Measurements from ENCODE around the gene PHLPP1. TPM values are rescaled to one million over a fixed set of nuclear protein-coding genes. Genes with fewer than 3 reads are reported as not detected.
A peak's percentile ranks its signal among the peaks of the same experiment; 100 is the strongest.

Gene PHLPP1
- total and polyA plus RNA-seq, 4 experiments from 2014 or later = 0.36 to 7.8 (median 6.3) TPM; not detected in 1

GRCh38 chr18:62766266-62766665 is 50.9 kb downstream of the PHLPP1 start:
- POLR2A ChIA-PET (ENCODE audit: partially characterized antibody) = no interaction called here
- CTCF ChIA-PET (ENCODE audit: partially characterized antibody) = no interaction called here
- no peaks in the 10 kb centered on the region for H3K27me3 Mint-ChIP-seq

GRCh38 chr18:62767321-62767720 is 52.0 kb downstream of the PHLPP1 start:
- no peaks in the 10 kb centered on the region for H3K36me3 Mint-ChIP-seq
- H3K9me3 Mint-ChIP-seq = no peaks in the 10 kb centered on the region
- Histone ChIP-seq H3K27me3 (ENCODE audit: insufficient read depth, low read length) (no peaks in the 10 kb centered on the region), H3K9me3 (ENCODE audit: control insufficient read depth in 1 of 2, low read length in 2 of 2) (no peaks in the 10 kb centered on the region), H3K36me3 (ENCODE audit: insufficient read depth, low read length) (no peaks in the 10 kb centered on the region), H3K4me3 (ENCODE audit: low read length in 2 of 2) (no peak overlapping the region), H3K27ac (ENCODE audit: low read depth, low read length) (no peak overlapping the region), H3K4me1 (ENCODE audit: insufficient read depth, low read length) (peaks cover 10% of the 10 kb centered on the region)
- no peak for DNase-seq
- POLR2A ChIA-PET (ENCODE audit: partially characterized antibody) = no interaction called here
- CTCF ChIA-PET (ENCODE audit: partially characterized antibody) = no interaction called here
- H3K4me3 Mint-ChIP-seq = peak overlapping the region in 1 of 8 donors; percentile 3
- H3K27ac Mint-ChIP-seq = no peak overlapping the region
- intact Hi-C loops (cut with micrococcal nuclease) = no loop called here
- no peaks in the 10 kb centered on the region for H3K27me3 Mint-ChIP-seq
- H3K4me1 Mint-ChIP-seq = peaks cover 6 to 16% (median 11%) of the 10 kb centered on the region in 4 donors

More at GRCh38 chr18:62766266-62766665, 50.9 kb downstream of the PHLPP1 start:
- no peaks in the 10 kb centered on the region for H3K9me3 ChIP-seq (ENCODE audit: control insufficient read depth in 1 of 2, low read length in 2 of 2)
- H3K27ac ChIP-seq (ENCODE audit: low read depth, low read length) = no peak overlapping the region
- no peak overlapping the region for H3K4me3 ChIP-seq (ENCODE audit: low read length in 2 of 2)
- no peak for DNase-seq
- intact Hi-C loops (cut with micrococcal nuclease) = no loop called here
- Mint-ChIP-seq H3K4me3 (peak overlapping the region in 1 of 8 donors; percentile 17), H3K4me1 (peaks cover 0 to 7% (median 5%) of the 10 kb centered on the region in 4 donors), H3K27ac (no peak overlapping the region), H3K36me3 (no peaks in the 10 kb centered on the region), H3K9me3 (no peaks in the 10 kb centered on the region)
- H3K4me1 ChIP-seq (ENCODE audit: insufficient read depth, low read length) = peaks cover 2% of the 10 kb centered on the region
- H3K36me3 ChIP-seq (ENCODE audit: insufficient read depth, low read length) = no peaks in the 10 kb centered on the region
- H3K27me3 ChIP-seq (ENCODE audit: insufficient read depth, low read length) = no peaks in the 10 kb centered on the region

- H3K9me3 ChIP-seq (ENCODE audit: control insufficient read depth in 1 of 2, low read length in 2 of 2) = no peaks in the 10 kb centered on the region
- ChIA-PET CTCF (ENCODE audit: partially characterized antibody) (no interaction called here), POLR2A (ENCODE audit: partially characterized antibody) (no interaction called here)
- intact Hi-C loops (cut with micrococcal nuclease) = no loop called here
- no peaks in the 10 kb centered on the region for H3K27me3 ChIP-seq (ENCODE audit: insufficient read depth, low read length)
- DNase-seq = no peak
- peaks cover 10% of the 10 kb centered on the region for H3K4me1 ChIP-seq (ENCODE audit: insufficient read depth, low read length)
- Mint-ChIP-seq H3K27ac (peak overlapping the region in 1 of 7 donors; percentile 16), H3K27me3 (no peaks in the 10 kb centered on the region), H3K9me3 (no peaks in the 10 kb centered on the region), H3K4me1 (peaks cover 6 to 16% (median 11%) of the 10 kb centered on the region in 4 donors), H3K4me3 (no peak overlapping the region), H3K36me3 (no peaks in the 10 kb centered on the region)
- no peaks in the 10 kb centered on the region for H3K36me3 ChIP-seq (ENCODE audit: insufficient read depth, low read length)
- H3K4me3 ChIP-seq (ENCODE audit: low read length in 2 of 2) = no peak overlapping the region
- no peak overlapping the region for H3K27ac ChIP-seq (ENCODE audit: low read depth, low read length)
These were observed 52.7 kb downstream of the PHLPP1 start for GRCh38 chr18:62767836-62768557.

DNA sequence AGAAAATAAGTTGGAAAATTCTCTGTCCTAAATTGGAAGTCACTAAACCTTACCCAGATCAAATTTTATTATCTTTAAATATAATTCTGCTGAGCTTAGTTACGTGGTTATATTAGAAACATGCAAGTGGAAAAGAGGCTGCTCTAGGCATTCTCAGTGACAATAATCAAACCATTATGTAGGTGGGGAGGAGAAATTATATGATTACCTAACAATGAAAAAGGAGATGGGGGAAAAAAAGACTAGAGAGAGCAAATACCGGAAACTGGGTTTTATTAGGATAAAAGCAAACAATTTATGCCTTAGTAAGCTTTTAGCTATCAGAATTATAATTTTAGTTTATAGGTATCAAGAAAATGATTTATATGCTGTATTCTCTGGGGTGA is 53.2 kb downstream of the PHLPP1 start:
- H3K27me3 ChIP-seq (ENCODE audit: insufficient read depth, low read length) = no peaks in the 10 kb centered on the region
- Mint-ChIP-seq H3K9me3 (no peaks in the 10 kb centered on the region), H3K36me3 (no peaks in the 10 kb centered on the region), H3K4me1 (peaks cover 6 to 16% (median 12%) of the 10 kb centered on the region in 4 donors), H3K4me3 (no peak overlapping the region), H3K27ac (no peak overlapping the region), H3K27me3 (no peaks in the 10 kb centered on the region)
- H3K36me3 ChIP-seq (ENCODE audit: insufficient read depth, low read length) = no peaks in the 10 kb centered on the region
- CTCF ChIA-PET (ENCODE audit: partially characterized antibody) = no interaction called here
- H3K4me1 ChIP-seq (ENCODE audit: insufficient read depth, low read length) = peaks cover 10% of the 10 kb centered on the region
- POLR2A ChIA-PET (ENCODE audit: partially characterized antibody) = no interaction called here
- intact Hi-C loops (cut with micrococcal nuclease) = no loop called here
- no peaks in the 10 kb centered on the region for H3K9me3 ChIP-seq (ENCODE audit: control insufficient read depth in 1 of 2, low read length in 2 of 2)
- H3K27ac ChIP-seq (ENCODE audit: low read depth, low read length) = no peak overlapping the region
- H3K4me3 ChIP-seq (ENCODE audit: low read length in 2 of 2) = no peak overlapping the region
- DNase-seq = no peak

DNA sequence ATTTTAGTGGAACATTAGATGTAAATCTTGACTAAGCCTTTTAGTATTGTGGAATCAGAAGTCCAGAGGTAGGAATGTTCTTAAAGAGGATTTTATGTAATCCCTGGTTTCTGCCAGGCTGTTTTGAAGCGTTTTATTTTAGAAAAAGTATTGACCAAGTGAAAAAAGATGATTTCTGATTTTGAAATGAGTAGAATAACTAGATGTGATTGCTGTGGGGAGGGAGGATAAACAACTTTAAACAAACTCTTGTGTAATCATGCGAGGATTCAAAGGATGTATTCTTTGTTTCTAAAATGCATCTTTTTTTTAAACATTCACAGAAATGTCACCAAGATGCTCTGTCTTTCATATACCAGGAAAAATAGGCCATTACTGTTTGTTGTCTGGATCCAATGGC is 53.9 kb downstream of the PHLPP1 start:
- H3K27ac ChIP-seq (ENCODE audit: low read depth, low read length) = no peak overlapping the region
- no peak for DNase-seq
- peaks cover 10% of the 10 kb centered on the region for H3K4me1 ChIP-seq (ENCODE audit: insufficient read depth, low read length)
- no peaks in the 10 kb centered on the region for H3K36me3 Mint-ChIP-seq
- no peaks in the 10 kb centered on the region for H3K9me3 ChIP-seq (ENCODE audit: control insufficient read depth in 1 of 2, low read length in 2 of 2)
- no peak overlapping the region for H3K27ac Mint-ChIP-seq
- intact Hi-C loops (cut with micrococcal nuclease) = no loop called here
- no peaks in the 10 kb centered on the region for H3K27me3 Mint-ChIP-seq
- ChIA-PET CTCF (ENCODE audit: partially characterized antibody) (no interaction called here), POLR2A (ENCODE audit: partially characterized antibody) (no interaction called here)
- no peak overlapping the region for H3K4me3 Mint-ChIP-seq
- no peaks in the 10 kb centered on the region for H3K36me3 ChIP-seq (ENCODE audit: insufficient read depth, low read length)
- H3K9me3 Mint-ChIP-seq = no peaks in the 10 kb centered on the region
- H3K4me1 Mint-ChIP-seq = peaks cover 6 to 16% (median 11%) of the 10 kb centered on the region in 4 donors
- H3K27me3 ChIP-seq (ENCODE audit: insufficient read depth, low read length) = no peaks in the 10 kb centered on the region
- H3K4me3 ChIP-seq (ENCODE audit: low read length in 2 of 2) = no peak overlapping the region

- H3K9me3 ChIP-seq (ENCODE audit: control insufficient read depth in 1 of 2, low read length in 2 of 2) = no peaks in the 10 kb centered on the region
- intact Hi-C loops (cut with micrococcal nuclease) = no loop called here
- H3K4me3 ChIP-seq (ENCODE audit: low read length in 2 of 2) = no peak overlapping the region
- no peaks in the 10 kb centered on the region for H3K36me3 ChIP-seq (ENCODE audit: insufficient read depth, low read length)
- Mint-ChIP-seq H3K9me3 (no peaks in the 10 kb centered on the region), H3K36me3 (no peaks in the 10 kb centered on the region), H3K4me3 (no peak overlapping the region), H3K27ac (no peak overlapping the region), H3K4me1 (peaks cover 6 to 16% (median 9%) of the 10 kb centered on the region in 4 donors), H3K27me3 (no peaks in the 10 kb centered on the region)
- peaks cover 10% of the 10 kb centered on the region for H3K4me1 ChIP-seq (ENCODE audit: insufficient read depth, low read length)
- CTCF ChIA-PET (ENCODE audit: partially characterized antibody) = no interaction called here
- H3K27ac ChIP-seq (ENCODE audit: low read depth, low read length) = no peak overlapping the region
- no peak for DNase-seq
- no peaks in the 10 kb centered on the region for H3K27me3 ChIP-seq (ENCODE audit: insufficient read depth, low read length)
- POLR2A ChIA-PET (ENCODE audit: partially characterized antibody) = no interaction called here
These were observed 56.3 kb downstream of the PHLPP1 start for GRCh38 chr18:62771494-62772270.

- CTCF ChIA-PET (ENCODE audit: partially characterized antibody) = no interaction called here
These were observed 57.7 kb downstream of the PHLPP1 start for GRCh38 chr18:62772860-62773584.

More at GRCh38 chr18:62772860-62773584, 57.7 kb downstream of the PHLPP1 start:
- H3K36me3 Mint-ChIP-seq = no peaks in the 10 kb centered on the region
- no peaks in the 10 kb centered on the region for H3K9me3 Mint-ChIP-seq
- Histone ChIP-seq H3K36me3 (ENCODE audit: insufficient read depth, low read length) (no peaks in the 10 kb centered on the region), H3K27ac (ENCODE audit: low read depth, low read length) (no peak overlapping the region), H3K4me3 (ENCODE audit: low read length in 2 of 2) (no peak overlapping the region), H3K27me3 (ENCODE audit: insufficient read depth, low read length) (no peaks in the 10 kb centered on the region), H3K9me3 (ENCODE audit: control insufficient read depth in 1 of 2, low read length in 2 of 2) (no peaks in the 10 kb centered on the region), H3K4me1 (ENCODE audit: insufficient read depth, low read length) (peaks cover 10% of the 10 kb centered on the region)
- no peaks in the 10 kb centered on the region for H3K27me3 Mint-ChIP-seq
- no peak overlapping the region for H3K4me3 Mint-ChIP-seq
- POLR2A ChIA-PET (ENCODE audit: partially characterized antibody) = no interaction called here
- peak overlapping the region in 1 of 7 donors; percentile 32 for H3K27ac Mint-ChIP-seq
- intact Hi-C loops (cut with micrococcal nuclease) = no loop called here
- DNase-seq = no peak
- H3K4me1 Mint-ChIP-seq = peaks cover 6 to 12% (median 8%) of the 10 kb centered on the region in 4 donors
